Measurements from ENCODE around the gene GAST. TPM values are rescaled to one million over a fixed set of nuclear protein-coding genes. Genes with fewer than 3 reads are reported as not detected.

GAST gene
- total RNA-seq, 2 donors from 2014 or later, result not detected

DNA sequence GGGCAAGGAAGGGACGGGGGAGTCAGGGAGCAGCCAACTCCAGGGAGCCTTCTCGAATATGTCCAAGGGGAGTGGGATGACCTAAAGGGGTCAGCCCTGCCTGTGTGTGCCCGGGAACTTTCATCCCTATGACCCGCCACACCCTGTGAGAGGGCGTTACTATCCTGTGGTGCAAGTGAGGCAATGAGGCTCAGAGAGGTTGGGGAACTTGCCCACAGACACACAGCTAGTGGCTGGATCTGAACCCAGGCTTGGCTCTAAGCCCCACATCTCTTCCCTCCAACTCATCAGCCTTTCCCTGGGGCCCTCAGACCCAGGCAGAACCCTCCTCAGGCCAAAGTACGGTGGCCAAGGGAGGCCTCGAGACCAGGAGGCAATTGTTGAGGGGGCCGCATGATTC lies 51.2 kb downstream of the GAST start:
- intact Hi-C loops (cut with DNase I, micrococcal nuclease), result no loop called here
- DNase-seq (no peak), ATAC-seq (peak; percentile 16)

Other genes starting within 250 kb of the GAST start
- gene KRT32, start 244.9 kb upstream of the GAST start, total RNA-seq, result not detected
- not detected for gene KRT35, start 231.2 kb upstream of the GAST start, total RNA-seq
- under 1 TPM in 1 of 2 donors, not detected in 1; 0.27 TPM for gene KRT36, start 222.4 kb upstream of the GAST start, total RNA-seq
- gene KRT13, start 206.7 kb upstream of the GAST start, total RNA-seq, result under 1 TPM in 1 of 2 donors, not detected in 1; 0.82 TPM
- 10 to 100 TPM in 1 of 2 donors, 1 to 10 TPM in 1; 6.8 to 30.9 TPM for gene KRT15, start 193.4 kb upstream of the GAST start, total RNA-seq
- 1,000 to 10,000 TPM; 1,911 to 3,076 TPM for gene KRT19, start 184.0 kb upstream of the GAST start, total RNA-seq
- not detected for gene KRT9, start 140.3 kb upstream of the GAST start, total RNA-seq
- under 1 TPM; 0.25 to 0.40 TPM for gene KRT14, start 125.4 kb upstream of the GAST start, total RNA-seq
- gene KRT16, start 99.6 kb upstream of the GAST start, total RNA-seq, result not detected
- gene KRT17, start 87.8 kb upstream of the GAST start, total RNA-seq, result under 1 TPM in 1 of 2 donors, not detected in 1; 0.70 TPM
- gene EIF1, start 23.4 kb upstream of the GAST start, total RNA-seq, result 100 to 1,000 TPM; 596 to 603 TPM
- gene HAP1, start 22.3 kb downstream of the GAST start, total RNA-seq, result under 1 TPM; 0.42 to 0.73 TPM
- gene JUP, start 74.4 kb downstream of the GAST start, total RNA-seq, result 100 to 1,000 TPM; 343 to 345 TPM
- 10 to 100 TPM; 10.7 to 15.3 TPM for gene P3H4, start 99.6 kb downstream of the GAST start, total RNA-seq
- 10 to 100 TPM in 1 of 2 donors, 1 to 10 TPM in 1; 4.2 to 10.8 TPM for gene FKBP10, start 100.7 kb downstream of the GAST start, total RNA-seq
- 10 to 100 TPM; 16.0 to 18.8 TPM for gene NT5C3B, start 123.9 kb downstream of the GAST start, total RNA-seq
- gene KLHL10, start 125.5 kb downstream of the GAST start, total RNA-seq, result not detected
- 1 to 10 TPM; 6.5 to 8.9 TPM for gene KLHL11, start 153.1 kb downstream of the GAST start, total RNA-seq
- 100 to 1,000 TPM in 1 of 2 donors, 10 to 100 TPM in 1; 88.2 to 125 TPM for gene ACLY, start 206.6 kb downstream of the GAST start, total RNA-seq
- under 1 TPM; 0.12 to 0.20 TPM for gene ODAD4, start 218.3 kb downstream of the GAST start, total RNA-seq